NCI-H524 treated with DMSO at 0.1 percent for 48 hours (cell line): Measurements from ENCODE around the gene ENOPH1.
"Not testable (repeated sequence)": the region's sequence is repeated elsewhere in the genome, so short reads cannot be mapped to it uniquely, and the experiment has no call there.

Experiments
- DNase-seq: peaks from one replicate; lab custom pipeline; 2025; lab: John Stamatoyannopoulos, UW

The ENOPH1 gene

DNA sequence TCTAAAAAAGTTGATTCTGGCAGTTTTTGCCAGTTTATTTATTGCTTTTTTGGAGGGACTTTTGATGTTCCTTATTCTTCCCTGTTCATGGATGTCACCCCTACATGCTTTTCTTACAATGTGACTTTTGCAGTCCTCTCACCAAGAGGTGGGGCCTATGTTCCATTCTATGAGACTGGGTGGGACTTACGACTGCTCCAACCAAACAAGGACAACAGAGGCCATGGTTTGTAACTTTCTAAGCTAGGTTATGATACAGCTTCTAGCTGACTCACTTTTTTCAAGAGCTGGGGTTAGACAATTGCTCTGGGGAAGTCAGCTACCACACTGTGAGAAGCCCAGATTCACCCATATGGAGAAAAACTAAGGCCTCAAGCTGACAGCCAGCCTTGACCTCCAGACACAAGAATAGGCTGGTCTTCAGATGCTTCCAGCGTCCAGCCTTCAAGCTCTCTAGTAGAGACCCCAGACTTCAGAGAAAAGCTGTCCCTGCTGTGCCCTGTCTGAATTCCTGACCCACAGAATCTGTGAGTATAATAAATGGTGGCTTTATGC lies 39.5 kb downstream of the ENOPH1 start:
- DNase-seq, result no peak

DNA sequence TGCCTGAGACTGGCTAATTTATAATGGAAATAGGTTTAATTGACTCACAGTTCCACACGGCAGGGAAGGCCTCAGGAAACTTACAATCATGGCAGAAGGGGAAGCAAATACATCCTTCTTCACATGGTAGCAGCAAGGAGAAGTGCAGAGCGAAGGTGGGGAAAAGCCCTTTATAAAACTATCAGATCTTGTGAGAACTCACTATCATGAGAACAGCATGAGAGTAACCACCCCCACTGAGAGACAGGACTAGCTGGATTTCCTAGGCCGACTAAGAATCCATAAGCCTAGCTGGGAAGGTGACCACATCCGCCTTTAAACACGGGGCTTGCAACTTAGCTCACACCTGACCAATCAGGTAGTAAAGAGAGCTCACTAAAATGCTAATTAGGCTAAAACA lies 42.7 kb downstream of the ENOPH1 start:
- not testable (repeated sequence) for DNase-seq

DNA sequence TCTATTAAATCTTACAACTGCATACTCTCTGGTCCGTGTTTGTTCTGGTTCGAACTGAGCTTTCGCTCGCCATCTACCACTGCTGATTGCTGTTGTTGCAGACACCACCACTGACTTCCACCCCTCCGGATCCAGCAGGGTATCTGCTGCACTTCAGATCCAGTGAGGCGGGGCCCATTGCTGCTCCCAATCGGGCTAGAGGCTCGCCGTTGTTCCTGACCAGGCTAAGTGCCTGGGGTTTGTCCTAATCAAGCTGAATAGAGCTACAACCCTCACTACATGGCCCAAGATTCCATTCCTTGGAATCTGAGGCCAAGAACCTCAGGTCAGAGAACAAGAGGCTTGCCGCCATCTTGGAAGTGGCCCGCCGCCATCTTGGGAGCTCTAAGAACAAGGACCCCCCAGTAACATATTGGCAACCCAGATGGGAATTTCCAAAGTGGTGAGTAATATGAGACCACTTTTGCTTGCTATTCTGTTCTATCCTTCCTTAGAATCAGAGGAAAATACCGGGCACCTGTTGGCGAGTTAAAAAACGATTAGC lies 43.3 kb downstream of the ENOPH1 start:
- no peak for DNase-seq

DNA sequence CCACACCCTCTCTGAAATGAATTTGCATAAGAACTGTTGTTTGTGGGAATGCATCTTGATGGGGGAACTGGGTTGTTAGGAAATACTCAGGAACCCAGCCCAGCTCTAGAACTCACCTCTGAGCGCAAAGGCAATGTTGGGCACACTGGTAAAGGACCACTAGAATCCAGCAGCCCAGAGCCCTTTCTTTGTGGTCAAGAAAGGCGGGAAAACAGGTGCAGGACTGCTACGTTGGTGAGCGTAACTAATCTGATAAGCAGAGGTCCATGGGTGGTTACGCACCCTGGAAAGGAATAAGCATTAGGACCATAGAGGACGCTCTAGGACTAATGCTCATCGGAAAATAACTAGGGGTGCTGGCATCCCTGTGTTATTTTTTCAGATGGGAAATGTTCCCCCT lies 45.5 kb downstream of the ENOPH1 start:
- DNase-seq, result not testable (repeated sequence)

DNA sequence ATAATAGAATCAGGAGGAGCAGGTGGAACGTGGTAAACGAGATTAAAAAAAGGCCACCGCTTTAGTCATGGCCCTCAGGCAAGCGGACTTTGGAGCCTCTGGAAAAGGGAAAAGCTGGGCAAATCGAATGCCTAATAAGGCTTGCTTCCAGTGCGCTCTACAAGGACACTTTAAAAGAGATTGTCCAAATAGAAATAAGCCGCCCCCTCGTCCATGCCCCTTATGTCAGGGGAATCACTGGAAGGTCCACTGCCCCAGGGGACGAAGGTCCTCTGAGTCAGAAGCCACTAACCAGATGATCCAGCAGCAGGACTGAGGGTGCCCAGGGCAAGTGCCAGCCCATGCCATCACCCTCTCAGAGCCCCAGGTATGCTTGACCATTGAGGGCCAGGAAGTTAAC lies 47.1 kb downstream of the ENOPH1 start:
- not testable (repeated sequence) for DNase-seq

DNA sequence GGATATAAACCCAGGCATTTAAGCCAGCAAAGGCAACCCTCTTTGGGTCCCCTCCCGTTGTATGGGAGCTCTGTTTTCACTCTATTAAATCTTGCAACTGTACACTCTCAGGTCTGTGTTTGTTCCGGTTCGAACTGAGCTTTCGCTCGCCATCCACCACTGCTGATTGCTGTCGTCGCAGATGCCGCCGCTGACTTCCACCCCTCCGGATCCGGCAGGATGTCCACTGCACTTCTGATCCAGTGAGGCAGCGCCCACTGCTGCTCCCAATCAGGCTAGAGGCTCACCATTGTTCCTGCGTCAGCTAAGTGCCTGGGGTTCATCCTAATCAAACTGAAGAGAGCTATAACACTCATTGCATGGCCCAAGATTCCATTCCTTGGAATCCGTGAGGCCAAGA lies 49.2 kb downstream of the ENOPH1 start:
- no peak for DNase-seq

DNA sequence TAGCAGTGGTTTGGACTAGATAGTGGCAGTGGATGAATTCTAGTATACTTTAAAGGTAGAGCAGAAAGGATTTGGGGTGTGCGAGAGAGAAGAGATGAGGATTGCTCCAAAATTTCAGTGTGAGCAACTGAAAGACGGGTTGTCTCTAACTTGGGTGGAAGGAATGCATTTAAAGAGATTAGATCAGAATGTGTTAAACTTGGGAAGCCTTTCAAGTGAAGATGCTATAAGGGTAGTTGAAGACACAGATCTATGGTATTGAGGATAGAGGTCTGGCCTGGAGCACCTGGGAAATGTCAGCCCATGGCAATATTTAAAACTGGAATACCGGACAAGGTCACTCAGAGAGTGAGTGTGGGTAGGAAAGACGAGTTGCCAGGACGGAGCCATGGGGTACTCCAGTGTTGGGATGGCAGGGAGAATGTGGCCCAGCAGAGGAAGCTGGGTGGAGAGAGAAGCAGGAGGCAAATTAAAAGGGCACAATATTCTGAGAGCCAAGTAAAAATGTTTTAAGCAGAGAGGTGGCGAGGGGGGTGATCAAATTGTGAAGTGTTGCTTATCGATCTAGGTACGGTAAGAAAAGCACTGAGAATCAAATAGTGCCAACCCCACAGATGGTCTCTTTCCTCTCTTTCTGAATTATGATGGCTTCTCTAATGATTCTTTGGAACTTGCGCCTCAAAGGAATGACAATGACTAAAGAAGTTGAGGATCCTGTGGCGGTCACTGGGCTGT lies 50.5 kb downstream of the ENOPH1 start:
- DNase-seq, result no peak

DNA sequence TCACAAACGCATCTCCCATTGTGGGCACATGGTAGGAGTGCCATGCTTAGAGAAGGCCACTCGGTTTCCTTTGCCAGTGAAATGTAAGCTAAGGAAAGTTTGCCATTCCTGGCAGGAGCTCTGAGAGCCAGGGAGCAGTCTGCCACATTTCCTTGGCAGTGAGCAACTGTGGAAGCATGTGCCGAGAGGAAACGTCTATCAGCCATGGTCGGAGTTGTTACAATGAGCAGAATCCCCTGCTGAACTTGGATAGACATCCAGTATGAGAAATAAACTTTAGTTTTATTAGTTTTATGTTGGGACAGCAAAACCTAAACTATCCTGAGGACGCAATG lies 51.1 kb downstream of the ENOPH1 start:
- no peak for DNase-seq

DNA sequence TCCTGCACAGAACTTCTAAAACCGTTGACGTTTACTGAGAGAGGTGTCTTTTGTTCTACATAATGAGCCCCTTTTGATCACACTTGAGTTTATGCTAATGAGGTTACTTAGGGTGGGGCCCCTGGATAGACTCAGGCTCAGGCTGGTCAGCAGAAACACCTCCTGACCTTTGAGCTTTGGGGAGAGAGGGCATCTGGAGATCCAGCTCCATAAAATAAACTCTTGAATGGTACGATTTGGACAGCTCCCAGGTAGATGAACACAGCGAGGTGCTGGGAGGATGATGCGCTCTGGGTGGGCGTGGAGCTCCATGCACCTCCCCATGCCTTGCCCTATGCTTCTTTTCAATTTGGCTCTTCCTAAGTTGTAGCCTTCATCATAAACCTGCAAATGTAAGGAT lies 52.0 kb downstream of the ENOPH1 start:
- DNase-seq, result no peak

DNA sequence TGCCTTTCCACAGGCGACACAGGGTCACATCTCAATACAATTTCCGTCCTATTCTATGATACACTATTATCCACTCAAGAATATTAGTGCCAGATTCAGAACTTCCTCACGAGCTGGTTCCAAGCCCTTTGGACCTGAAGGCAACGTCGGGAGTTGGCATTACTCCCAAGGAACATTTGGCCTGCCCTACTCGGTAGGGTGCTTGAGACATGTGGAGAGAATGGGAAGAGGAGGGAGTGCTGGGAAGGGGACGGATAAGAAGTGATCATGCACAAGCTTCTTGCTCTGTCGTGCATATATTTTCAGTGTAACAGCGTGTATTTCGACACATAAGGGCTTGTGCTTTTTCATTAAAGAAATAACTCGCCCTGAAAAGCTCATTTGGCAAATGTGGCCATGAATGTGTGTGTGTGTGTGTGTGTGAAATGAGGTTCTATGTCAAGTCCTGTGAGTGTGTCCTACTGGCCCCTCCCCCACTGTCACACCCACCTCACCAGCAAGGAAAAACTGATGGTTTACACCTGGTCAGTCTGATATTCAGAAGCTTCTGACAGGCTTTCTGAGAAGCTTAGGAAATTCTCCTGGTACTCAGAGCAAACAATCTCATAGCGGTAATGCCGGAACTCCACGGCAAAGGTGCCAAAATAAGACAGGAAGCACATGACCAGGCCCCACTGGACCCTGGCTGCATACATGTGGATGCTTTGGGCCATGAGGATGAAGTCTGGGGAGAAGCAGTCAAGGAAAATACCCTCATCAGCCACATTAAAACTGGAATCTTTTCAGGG lies 54.8 kb downstream of the ENOPH1 start:
- DNase-seq, result no peak

DNA sequence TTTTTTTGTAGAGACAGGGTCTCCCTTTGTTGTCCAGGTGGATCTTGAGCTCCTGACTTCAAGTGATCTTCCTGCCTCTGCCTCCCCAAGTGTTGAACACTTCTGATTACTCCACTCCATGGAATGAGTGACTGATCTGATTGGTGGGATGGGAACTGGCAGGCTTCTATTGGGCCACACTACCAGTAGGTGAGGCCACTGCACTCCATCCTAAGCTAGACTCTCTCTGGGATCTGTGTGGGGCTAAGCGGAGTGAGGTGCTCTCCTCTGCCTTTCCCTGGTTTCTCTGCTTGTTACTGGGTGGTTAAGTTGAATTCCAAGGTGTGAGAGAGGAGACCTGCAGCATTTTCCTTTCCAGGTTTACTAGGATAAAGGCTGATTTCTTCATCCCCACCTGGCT lies 58.7 kb downstream of the ENOPH1 start:
- DNase-seq, result no peak

DNA sequence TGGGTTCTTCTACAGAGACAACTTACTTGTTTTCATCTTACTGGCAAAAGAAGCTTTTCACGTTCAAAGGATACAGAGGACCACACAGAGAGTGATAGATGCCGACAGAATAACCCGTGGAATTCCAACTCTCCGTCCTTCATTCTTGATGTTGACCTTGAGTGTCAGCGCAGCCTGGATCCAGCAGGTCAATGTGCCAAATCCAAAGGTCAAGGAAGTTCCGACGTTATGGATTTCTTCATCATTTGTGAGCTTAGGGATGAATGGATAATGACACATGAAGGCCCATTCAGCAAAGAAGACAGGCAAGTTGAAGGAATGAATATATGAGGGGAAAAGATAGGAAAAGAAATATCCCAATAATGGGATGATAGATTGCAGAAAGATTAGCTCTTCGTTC lies 59.6 kb downstream of the ENOPH1 start:
- DNase-seq, result no peak

DNA sequence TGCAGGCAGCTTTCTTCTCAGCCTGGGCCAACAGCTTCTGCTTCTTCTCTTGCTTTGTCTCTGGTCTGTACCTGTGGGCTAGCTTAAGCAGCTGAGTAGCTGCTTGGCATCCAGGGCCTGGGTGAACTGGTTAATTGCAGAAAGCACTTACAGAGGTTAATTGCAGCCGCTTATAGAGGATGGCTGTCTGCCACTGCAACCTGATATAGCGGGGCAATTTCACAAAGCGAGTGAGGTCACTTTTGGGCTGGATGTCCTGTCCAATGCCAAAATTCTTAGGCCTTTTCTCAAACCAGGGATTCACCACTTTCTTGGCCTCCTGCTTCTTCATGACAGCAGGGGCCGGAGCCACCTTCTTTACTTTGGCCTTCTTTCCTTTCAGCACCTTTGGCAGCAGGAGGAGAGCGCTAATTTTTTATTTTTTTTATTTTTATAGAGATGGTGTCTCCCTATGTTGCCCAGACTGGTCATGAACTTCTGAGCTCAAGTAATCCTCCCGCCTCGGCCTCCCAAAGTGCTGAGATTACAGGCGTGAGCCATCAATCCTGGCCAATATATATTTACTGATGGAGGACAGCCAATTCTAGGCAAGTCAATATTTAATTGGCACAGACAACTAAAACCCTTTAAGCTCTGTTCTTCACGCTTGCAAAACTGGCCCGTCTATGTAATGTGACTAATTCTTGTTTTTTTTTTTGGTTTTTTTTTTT lies 61.0 kb downstream of the ENOPH1 start:
- no peak for DNase-seq

DNA sequence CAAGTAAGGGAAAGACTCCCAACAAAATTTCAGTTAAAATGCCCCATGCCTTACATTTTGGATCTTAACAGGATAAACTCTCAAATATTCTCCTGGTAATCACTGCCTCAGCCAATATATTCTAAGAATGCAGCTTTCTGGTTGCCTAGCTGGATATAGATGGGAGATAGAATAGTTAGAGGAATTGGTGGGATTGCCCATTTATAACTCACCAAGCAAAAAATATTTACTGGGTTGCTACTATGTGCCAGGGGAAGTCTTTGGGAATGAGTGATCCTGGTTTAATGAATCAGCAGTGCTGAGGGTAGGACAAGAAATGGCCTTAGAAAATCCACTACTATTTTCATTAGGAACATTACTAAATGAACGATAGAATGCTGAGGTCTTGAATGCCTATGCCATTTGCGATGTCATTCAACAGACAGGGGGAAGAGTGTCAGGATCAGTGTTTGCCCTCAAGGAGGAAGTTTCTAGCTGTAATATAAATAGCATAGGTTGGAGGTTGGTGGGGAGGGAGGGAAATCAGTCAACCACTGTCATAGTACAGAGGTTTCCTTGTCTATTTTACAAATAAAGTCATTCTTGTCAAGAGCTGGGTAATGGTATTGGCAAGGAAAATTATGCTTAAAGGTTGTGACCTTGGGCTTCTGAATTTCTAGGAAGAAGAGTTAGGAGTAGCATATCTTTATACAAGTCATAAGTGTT lies 63.5 kb downstream of the ENOPH1 start:
- DNase-seq, result no peak

DNA sequence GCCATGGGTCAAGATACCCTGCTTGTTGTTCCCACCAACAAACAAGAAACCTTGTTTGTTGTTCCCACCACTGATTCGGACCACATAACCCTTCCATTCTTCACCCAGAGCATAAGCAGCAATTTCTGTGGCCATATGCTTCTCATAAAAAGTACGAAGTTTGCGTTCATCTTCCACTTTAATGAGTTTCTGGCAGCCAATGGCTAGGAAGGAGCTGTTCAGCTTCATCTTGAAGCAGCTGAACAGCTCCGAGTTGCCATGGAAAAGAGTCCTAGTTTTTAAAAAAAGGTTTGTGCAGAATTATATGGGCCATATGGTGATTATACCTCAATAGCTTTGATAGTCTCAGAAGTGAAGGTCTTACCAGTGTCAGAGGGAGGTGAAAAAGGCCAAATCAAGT lies 65.3 kb downstream of the ENOPH1 start:
- DNase-seq, result no peak

DNA sequence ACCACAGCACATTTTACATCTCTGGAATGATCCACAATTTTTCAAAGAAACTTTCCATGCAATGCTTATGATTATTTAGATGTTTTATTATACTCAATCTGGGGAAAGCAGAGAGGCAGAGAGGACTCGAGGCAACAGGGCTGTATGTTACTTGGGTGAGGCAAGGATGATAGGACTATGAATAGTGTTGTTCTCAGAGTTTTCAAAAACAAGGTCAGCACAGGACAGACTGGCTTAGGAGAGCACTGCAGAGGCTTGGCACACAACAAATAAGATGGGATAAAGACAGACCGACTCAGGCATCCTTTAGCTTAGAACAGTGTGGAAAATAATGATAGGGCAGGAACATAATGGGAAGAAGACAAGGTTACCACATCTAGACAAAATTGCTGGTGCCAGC lies 66.0 kb downstream of the ENOPH1 start:
- no peak for DNase-seq

DNA sequence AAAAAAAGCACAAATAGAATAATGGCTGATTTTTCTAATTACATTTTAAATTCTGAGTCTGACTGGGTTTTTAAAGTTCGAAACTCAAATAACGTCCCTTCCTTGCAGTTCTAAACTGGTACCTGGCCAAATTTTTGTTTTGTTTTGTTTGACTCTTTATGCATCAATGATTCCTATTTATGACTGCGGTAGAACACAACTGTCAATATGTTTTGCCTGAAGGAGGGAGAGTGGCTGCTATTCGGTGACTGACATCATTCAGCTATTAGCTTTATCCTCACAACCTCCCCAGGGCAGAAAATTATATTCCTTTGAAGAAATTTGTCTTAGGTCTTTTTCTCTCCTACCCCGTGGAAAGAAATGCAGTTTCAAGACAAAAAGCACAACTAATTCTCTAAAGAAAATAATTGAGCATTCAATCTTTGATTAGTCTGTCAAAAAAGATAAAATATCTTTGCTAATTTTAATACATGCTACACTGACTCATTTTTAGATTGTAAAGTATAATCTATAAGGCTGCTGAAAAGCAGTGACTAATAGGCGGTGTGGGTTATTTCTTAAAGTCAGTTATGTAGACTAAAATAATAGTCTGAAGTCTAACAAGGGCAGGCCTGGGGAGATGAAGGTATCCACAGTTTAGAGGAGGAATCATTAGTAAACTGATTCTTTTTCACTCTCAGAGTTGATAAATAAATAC lies 69.5 kb downstream of the ENOPH1 start:
- no peak for DNase-seq

DNA sequence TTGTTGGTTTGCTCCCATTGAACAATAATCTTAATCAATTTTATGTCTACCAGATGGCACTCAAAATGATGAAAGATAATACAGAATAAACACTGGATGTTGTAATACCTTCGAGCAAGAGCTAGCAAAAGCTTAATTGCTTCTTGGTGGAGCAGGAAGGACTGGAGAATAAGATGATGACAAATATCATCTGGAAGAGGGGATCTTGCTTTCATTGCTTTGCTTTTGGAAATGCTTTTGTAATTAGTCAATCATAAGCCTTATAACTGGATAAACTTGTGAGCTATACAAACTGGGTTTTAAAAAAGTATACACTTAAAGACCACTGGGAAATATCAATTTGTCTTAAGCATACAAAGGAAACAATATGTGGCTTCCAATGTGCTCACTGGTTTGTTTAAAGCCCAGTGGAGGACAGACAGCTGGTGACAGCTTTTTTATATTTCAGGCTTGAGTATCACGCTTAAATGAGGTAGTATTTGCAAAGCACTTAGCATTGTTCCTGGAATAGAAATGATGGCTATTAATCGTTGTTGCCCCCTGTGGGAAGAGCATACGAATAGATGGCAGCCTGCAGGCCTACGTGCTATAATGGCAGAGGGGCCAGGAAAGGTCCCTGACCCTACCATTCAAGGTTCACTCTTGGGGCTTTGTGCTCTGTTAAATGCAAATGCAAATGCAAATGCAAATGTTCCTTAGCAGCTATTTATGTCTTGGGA lies 70.2 kb downstream of the ENOPH1 start:
- DNase-seq, result peak; percentile 18

DNA sequence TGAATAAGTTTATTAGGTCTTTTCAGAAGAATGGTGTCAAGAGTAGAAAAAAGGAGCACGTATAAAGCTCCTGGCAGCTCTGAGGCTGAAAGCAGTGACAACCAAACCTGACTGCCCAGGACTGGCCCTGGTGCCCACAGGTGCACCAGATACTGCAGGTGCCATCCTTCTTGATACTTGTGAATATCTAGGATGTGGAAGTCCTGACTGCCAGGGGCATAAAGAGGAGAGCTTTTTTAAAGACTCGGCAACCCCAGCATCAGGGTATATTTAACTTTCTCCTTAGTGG lies 70.7 kb downstream of the ENOPH1 start:
- DNase-seq, result no peak

DNA sequence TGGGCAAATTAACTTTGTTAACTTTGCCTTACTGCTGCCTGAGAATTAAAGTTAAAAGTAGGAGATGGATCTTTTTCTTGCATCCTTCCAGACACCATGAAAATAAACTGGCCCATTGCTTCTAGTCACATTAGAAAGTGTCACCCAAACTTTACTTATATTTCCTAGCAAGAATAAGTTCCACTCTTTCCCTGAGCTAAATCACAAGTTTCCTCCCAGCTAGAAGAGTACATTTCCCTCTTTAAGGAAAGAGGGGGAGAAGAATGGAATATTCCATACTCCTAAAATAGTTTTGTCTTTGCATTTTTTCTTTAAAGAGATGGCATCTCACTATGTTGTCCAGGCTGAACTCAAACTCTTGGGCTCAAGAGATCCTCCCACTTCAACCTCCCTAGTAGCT lies 77.6 kb downstream of the ENOPH1 start:
- no peak for DNase-seq
